Measurements from ENCODE around the gene PGM5.
"Not testable (repeated sequence)": the region's sequence is repeated elsewhere in the genome, so short reads cannot be mapped to it uniquely, and the experiment has no call there.

PGM5 gene

DNA sequence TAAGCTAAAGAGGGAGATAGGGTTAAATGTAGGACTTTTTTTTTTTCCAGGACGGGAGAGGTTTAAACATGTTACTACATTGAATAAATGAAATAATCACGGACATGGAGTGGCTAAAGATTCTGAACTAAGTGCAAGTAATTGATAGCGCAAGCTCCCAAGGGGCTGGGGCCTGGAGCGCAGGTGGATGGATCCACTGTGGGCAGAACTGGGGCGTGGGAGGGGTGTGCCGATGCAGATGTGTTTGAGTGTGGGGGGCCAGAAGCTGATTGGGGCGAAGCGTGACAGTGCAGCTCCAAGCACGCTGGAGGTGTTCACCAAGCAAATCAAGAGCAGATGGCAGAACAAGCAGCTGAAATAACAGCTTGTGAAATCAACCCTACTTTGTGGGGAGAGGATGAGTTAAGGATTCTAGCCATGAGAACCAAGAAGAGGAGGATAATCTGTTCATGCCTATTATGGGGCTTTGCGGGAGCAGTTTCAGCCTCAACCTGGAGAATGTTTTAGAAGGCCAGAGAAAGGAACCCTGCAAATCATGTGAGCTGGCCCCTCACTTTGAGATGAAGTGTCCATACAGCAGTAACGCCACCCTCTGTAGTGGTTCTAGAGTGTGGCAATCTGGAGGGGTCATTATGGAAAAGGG, 25.8 kb upstream of the PGM5 start:
- H3K4me2 ChIP-seq (ENCODE audit: low read depth, low read length); H3K79me2 ChIP-seq (ENCODE audit: low read length); H3K9ac ChIP-seq (ENCODE audit: low read length); H3K9me2 ChIP-seq (replicated peaks; ENCODE audit: insufficient read depth, low read length); H4K20me1 ChIP-seq (ENCODE audit: insufficient read depth, low read length); H3K9me3 ChIP-seq (replicated peaks; ENCODE audit: insufficient read depth, low read length); DNase-seq; H3K27me3 ChIP-seq (replicated peaks; ENCODE audit: insufficient read depth, low read length); H3K27ac ChIP-seq (ENCODE audit: low read length); H2AFZ ChIP-seq (ENCODE audit: low read length); H3K4me1 ChIP-seq (ENCODE audit: low read length); H3K36me3 ChIP-seq (replicated peaks; ENCODE audit: insufficient read depth, low read length); H3K4me3 ChIP-seq (ENCODE audit: low read length); H3F3A ChIP-seq (ENCODE audit: insufficient read depth, low read length): not testable (repeated sequence)

DNA sequence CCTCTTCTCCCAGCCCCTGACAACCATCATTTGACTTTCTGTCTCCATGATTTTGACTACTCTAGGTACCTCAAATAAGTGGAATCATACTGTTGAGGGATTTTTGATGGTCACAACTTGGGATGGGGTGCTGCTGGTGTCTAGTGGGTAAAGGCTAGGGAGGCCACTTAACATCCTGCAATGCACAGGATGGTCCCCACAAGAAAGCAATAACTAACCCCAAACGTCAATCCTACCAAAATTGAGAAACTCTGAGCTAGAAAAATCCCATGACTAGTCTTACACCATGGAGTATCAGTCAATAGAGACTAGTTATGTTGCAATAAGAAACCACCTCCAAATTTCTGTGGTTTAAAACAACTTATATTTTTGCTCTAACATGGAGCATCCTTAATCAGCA, 24.3 kb upstream of the PGM5 start:
- not testable (repeated sequence) for H3K27ac ChIP-seq (ENCODE audit: low read length); H3K4me3 ChIP-seq (ENCODE audit: low read length); DNase-seq; H3K79me2 ChIP-seq (ENCODE audit: low read length); H3F3A ChIP-seq (ENCODE audit: insufficient read depth, low read length); H3K9me3 ChIP-seq (replicated peaks; ENCODE audit: insufficient read depth, low read length); H3K36me3 ChIP-seq (replicated peaks; ENCODE audit: insufficient read depth, low read length); H3K4me2 ChIP-seq (ENCODE audit: low read depth, low read length); H3K9me2 ChIP-seq (replicated peaks; ENCODE audit: insufficient read depth, low read length); H2AFZ ChIP-seq (ENCODE audit: low read length); H3K27me3 ChIP-seq (replicated peaks; ENCODE audit: insufficient read depth, low read length); H3K9ac ChIP-seq (ENCODE audit: low read length); H4K20me1 ChIP-seq (ENCODE audit: insufficient read depth, low read length); H3K4me1 ChIP-seq (ENCODE audit: low read length)

DNA sequence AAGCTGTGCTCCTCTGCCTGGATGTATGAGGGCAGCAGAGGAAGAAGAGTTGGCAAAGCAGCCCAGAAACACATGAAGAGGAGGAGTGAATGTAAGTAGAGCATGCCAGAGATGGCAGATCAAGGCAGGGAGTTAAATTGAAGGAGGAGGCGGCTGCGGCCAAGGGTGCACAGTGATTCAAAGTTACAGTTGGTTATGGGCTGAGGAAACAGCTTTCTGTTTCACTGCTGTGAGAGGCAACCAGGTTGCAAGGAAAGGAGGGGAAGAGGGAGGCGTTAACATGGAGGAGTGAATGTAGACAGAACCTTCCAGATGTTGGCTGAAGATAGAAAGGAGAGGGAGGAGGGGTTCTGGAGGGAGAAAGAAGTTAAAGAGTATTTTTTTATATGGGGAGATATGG, 20.5 kb upstream of the PGM5 start:
- H3F3A ChIP-seq (ENCODE audit: insufficient read depth, low read length); H3K27ac ChIP-seq (ENCODE audit: low read length); H3K27me3 ChIP-seq (replicated peaks; ENCODE audit: insufficient read depth, low read length); H3K36me3 ChIP-seq (replicated peaks; ENCODE audit: insufficient read depth, low read length); H3K9me3 ChIP-seq (replicated peaks; ENCODE audit: insufficient read depth, low read length); H3K4me3 ChIP-seq (ENCODE audit: low read length); H3K9ac ChIP-seq (ENCODE audit: low read length); H3K4me2 ChIP-seq (ENCODE audit: low read depth, low read length); H3K79me2 ChIP-seq (ENCODE audit: low read length); H4K20me1 ChIP-seq (ENCODE audit: insufficient read depth, low read length); H3K9me2 ChIP-seq (replicated peaks; ENCODE audit: insufficient read depth, low read length); H3K4me1 ChIP-seq (ENCODE audit: low read length); H2AFZ ChIP-seq (ENCODE audit: low read length); DNase-seq: not testable (repeated sequence)

DNA sequence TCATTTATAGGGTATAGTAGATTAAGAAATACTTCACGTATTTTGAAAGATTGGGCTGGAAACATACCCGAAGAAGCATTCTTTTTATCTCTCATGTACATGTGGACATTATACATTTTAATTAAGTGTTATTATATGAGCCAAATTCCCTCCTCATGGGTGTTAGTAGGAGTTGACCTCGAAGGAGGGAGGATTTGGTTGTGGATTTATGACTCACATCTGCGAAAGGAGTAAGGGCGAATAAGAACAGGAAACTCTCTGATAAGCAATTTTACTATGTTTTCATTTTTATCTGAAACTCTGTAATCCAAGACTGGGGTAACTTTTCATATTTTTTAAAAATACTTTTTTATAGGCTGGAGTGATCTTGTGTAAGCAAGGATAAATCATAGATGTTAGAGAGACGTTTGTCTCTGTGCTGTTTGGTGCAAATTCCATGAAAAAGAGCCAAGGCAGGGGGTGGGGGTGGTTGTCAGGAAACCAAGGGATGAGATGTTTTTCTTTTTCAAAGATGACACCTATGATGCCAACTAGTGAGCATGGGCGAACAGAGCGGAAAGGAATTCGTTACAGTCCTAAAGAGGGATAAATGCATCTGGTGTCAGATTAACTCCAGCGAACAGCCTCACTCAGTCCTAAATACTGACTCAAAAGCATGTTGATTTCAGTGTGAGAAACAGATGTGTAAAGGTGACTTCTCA, 19.6 kb upstream of the PGM5 start:
- H3K4me3 ChIP-seq (ENCODE audit: low read length); H3K36me3 ChIP-seq (replicated peaks; ENCODE audit: insufficient read depth, low read length): not testable (repeated sequence)

DNA sequence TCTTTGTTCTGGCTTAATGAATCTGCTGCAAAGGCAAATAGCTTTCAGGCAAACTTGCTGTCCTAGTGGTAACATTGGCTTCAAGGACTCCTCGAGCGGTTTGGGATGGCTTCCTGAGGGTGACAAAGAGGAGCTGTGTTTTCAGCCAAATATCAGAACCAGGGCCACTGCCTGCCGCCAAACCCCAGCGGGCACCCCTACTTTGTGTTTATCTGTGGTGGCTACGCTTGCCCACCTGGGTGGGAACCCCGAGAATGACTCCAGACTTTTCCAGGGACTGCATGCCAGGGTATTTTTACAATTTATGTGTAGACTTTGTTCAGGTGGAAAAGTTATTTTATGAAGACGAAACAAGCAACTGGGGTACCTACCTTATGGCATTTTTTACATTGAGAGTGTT, 18.4 kb upstream of the PGM5 start:
- not testable (repeated sequence) for H3K9ac ChIP-seq (ENCODE audit: low read length); H4K20me1 ChIP-seq (ENCODE audit: insufficient read depth, low read length); H3K27ac ChIP-seq (ENCODE audit: low read length); H3K4me1 ChIP-seq (ENCODE audit: low read length); H3K9me2 ChIP-seq (replicated peaks; ENCODE audit: insufficient read depth, low read length); H3K36me3 ChIP-seq (replicated peaks; ENCODE audit: insufficient read depth, low read length); DNase-seq; H2AFZ ChIP-seq (ENCODE audit: low read length); H3F3A ChIP-seq (ENCODE audit: insufficient read depth, low read length); H3K27me3 ChIP-seq (replicated peaks; ENCODE audit: insufficient read depth, low read length); H3K4me3 ChIP-seq (ENCODE audit: low read length); H3K4me2 ChIP-seq (ENCODE audit: low read depth, low read length); H3K79me2 ChIP-seq (ENCODE audit: low read length); H3K9me3 ChIP-seq (replicated peaks; ENCODE audit: insufficient read depth, low read length)

More for the DNA sequence above, 19.6 kb upstream of the PGM5 start:
- not testable (repeated sequence) for H3K27me3 ChIP-seq (replicated peaks; ENCODE audit: insufficient read depth, low read length); H3K79me2 ChIP-seq (ENCODE audit: low read length); H3K9me2 ChIP-seq (replicated peaks; ENCODE audit: insufficient read depth, low read length); H2AFZ ChIP-seq (ENCODE audit: low read length); H3K27ac ChIP-seq (ENCODE audit: low read length); H3F3A ChIP-seq (ENCODE audit: insufficient read depth, low read length); DNase-seq; H3K9ac ChIP-seq (ENCODE audit: low read length); H3K9me3 ChIP-seq (replicated peaks; ENCODE audit: insufficient read depth, low read length); H4K20me1 ChIP-seq (ENCODE audit: insufficient read depth, low read length); H3K4me1 ChIP-seq (ENCODE audit: low read length); H3K4me2 ChIP-seq (ENCODE audit: low read depth, low read length)

DNA sequence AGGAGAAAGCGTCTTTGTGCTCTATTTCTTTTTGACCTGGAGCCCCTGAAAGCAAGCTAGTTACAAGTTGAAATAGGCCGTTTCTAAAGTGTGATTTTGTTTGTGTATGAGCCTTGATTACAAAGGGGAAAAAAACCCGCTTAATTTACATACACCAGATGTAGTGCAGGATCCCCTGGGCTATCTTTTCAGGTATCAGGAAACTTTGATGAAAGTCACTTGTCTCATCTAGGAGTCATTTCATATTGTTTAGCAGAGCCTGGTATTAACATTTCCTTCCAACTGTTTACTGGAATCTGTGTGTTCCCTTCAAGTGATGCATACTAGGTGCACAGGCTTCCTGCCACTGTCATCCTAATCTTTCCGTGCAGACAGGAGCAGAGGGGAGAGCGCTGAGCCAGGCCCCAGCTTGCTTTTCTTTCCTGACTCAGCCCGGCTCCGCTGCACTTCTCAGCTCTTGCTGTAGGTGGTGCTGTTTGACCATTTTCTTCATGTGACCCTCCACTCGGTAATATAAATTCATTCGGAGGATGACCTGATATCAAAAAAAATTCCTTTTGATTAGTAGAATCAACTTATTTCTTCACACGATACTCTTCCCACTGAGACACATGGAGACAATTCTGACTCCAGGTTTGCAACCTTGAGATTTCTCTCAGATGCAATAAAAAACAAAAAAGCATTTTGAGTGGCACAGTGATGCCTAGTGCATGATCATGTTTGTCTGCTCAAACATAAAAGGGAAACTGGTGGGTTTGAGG, 14.0 kb upstream of the PGM5 start:
- not testable (repeated sequence) for H3K36me3 ChIP-seq (replicated peaks; ENCODE audit: insufficient read depth, low read length); H3K79me2 ChIP-seq (ENCODE audit: low read length); DNase-seq; H3K9ac ChIP-seq (ENCODE audit: low read length); H3K4me2 ChIP-seq (ENCODE audit: low read depth, low read length); H2AFZ ChIP-seq (ENCODE audit: low read length); H3K27me3 ChIP-seq (replicated peaks; ENCODE audit: insufficient read depth, low read length); H4K20me1 ChIP-seq (ENCODE audit: insufficient read depth, low read length); H3K9me2 ChIP-seq (replicated peaks; ENCODE audit: insufficient read depth, low read length); H3K4me3 ChIP-seq (ENCODE audit: low read length); H3K27ac ChIP-seq (ENCODE audit: low read length); H3K9me3 ChIP-seq (replicated peaks; ENCODE audit: insufficient read depth, low read length); H3F3A ChIP-seq (ENCODE audit: insufficient read depth, low read length); H3K4me1 ChIP-seq (ENCODE audit: low read length)

DNA sequence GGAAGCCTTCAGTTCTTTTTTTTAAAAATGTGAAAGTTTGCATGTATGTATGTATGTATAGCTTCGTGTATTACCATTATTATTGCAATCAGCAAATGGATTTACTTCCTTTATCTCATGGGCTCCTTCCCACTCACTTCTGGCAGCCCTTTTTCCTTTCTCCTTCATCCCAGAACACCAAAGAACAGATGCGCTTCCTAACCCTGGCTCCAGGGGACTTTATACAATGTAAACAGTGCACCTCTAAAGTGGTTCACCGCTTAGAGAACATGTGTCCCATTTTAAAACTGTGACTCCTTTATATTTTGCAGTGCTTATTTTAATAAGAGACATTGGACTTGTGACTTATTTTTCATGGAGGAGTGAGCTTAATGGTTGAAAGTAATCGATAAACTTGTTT, 13.2 kb upstream of the PGM5 start:
- not testable (repeated sequence) for H3K27ac ChIP-seq (ENCODE audit: low read length); H2AFZ ChIP-seq (ENCODE audit: low read length); H3K9ac ChIP-seq (ENCODE audit: low read length); H3K36me3 ChIP-seq (replicated peaks; ENCODE audit: insufficient read depth, low read length); H3K79me2 ChIP-seq (ENCODE audit: low read length); H3K27me3 ChIP-seq (replicated peaks; ENCODE audit: insufficient read depth, low read length); DNase-seq; H3F3A ChIP-seq (ENCODE audit: insufficient read depth, low read length); H3K4me3 ChIP-seq (ENCODE audit: low read length); H4K20me1 ChIP-seq (ENCODE audit: insufficient read depth, low read length); H3K9me3 ChIP-seq (replicated peaks; ENCODE audit: insufficient read depth, low read length); H3K9me2 ChIP-seq (replicated peaks; ENCODE audit: insufficient read depth, low read length); H3K4me1 ChIP-seq (ENCODE audit: low read length); H3K4me2 ChIP-seq (ENCODE audit: low read depth, low read length)

DNA sequence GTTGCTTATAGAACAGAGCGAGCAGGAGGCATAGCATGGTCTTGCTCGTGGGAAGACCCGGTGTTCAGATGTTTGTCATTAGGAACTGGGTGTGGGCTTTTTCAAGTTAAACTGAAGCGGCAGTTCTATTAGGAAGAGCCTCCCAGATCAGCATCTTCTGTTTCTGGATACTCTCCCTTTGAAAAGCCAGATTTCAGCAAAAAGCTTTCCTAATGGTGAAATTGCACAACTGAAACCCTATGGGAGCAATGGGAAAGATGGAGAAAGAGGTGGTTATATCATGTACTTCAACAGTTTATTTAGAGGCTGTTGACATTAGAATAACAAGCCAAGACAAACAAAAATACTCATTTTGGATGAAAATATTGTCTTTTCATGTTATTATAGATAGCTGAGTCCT, 12.4 kb upstream of the PGM5 start:
- H3K27me3 ChIP-seq (replicated peaks; ENCODE audit: insufficient read depth, low read length); H3K9me3 ChIP-seq (replicated peaks; ENCODE audit: insufficient read depth, low read length); H3K79me2 ChIP-seq (ENCODE audit: low read length); H3K36me3 ChIP-seq (replicated peaks; ENCODE audit: insufficient read depth, low read length); H3K4me3 ChIP-seq (ENCODE audit: low read length); H3K27ac ChIP-seq (ENCODE audit: low read length); H3K9me2 ChIP-seq (replicated peaks; ENCODE audit: insufficient read depth, low read length); H3K9ac ChIP-seq (ENCODE audit: low read length); H4K20me1 ChIP-seq (ENCODE audit: insufficient read depth, low read length); H3F3A ChIP-seq (ENCODE audit: insufficient read depth, low read length); DNase-seq; H3K4me2 ChIP-seq (ENCODE audit: low read depth, low read length); H3K4me1 ChIP-seq (ENCODE audit: low read length); H2AFZ ChIP-seq (ENCODE audit: low read length): not testable (repeated sequence)

Data from MM.1S (cell line).